A172 (cell line): Measurements from ENCODE around the gene GNLY. TPM values are rescaled to one million over a fixed set of nuclear protein-coding genes. Genes with fewer than 3 reads are reported as not detected.
"Not testable (repeated sequence)": the region's sequence is repeated elsewhere in the genome, so short reads cannot be mapped to it uniquely, and the experiment has no call there.

Source experiments
- DNase-seq: peaks from one replicate; pipeline ENCODE4 v3.0.0-alpha.2; 2015; ENCODE audit warnings: low spot score
- total RNA-seq: library from RNA; depleted of rRNA; stranded (reverse); fragments of >200 nt; shearing (Covaris generic); gene quantifications from 2 replicates; pipeline ENCODE4 v1.2.3, GENCODE V29; 2014

Gene GNLY
- total RNA-seq, 1 experiment from 2014 or later = not detected

DNA sequence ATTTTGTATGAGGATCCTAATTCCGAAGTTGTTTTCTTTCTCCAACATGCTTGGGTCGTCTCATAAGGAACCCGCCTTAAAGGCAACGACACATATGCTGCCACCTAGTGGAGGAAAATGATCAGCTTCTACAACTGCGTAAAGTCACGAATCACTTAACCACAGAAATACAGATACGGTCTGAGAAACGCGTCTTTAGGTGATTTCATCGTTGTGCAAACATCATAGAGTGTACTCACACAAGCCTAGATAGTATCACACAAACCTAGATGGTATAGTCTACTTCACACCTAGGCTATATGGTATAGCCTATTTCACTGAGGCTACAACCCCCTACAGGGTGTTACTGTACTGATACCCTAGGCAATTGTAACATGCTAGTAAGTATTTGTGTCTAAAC, 13.1 kb downstream of the GNLY start:
- peak; percentile 81 for DNase-seq

DNA sequence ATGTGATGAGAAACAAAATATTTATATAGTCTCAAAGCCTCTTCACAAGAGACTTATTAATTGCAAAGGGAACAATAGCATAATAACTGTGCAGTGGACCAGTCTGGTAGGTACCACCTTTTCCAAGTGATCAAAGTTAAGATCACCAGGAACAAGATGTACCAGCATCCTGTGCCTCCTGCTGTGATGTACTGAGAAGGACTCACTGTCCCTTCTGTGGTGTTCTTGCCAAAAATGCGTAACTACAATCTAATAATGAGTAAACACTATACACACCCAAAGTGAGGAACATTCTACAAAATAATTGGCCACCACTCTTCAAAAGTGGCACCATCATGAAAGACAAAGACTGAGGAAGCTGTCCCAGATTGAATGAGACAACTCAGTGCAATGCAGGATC, 14.5 kb downstream of the GNLY start:
- no peak for DNase-seq

DNA sequence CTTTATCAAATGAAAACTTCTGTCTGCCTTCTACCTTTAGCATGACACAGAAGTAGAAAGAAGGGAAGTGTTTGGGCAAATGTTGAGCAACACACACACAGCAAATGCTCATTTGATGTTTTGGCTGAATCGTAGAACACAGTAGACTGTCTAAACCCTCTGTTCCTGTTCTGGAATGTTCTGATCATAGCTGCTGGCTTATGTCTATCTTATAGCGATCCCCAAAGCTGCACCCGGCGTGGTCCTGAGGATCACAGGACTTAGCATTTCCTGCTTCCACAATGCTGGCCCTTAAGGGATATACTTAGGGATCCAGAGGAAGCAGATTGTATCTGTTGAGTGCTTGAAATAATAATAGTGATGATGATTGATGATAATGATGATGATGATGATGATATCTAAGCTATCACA, 15.2 kb downstream of the GNLY start:
- no peak for DNase-seq

DNA sequence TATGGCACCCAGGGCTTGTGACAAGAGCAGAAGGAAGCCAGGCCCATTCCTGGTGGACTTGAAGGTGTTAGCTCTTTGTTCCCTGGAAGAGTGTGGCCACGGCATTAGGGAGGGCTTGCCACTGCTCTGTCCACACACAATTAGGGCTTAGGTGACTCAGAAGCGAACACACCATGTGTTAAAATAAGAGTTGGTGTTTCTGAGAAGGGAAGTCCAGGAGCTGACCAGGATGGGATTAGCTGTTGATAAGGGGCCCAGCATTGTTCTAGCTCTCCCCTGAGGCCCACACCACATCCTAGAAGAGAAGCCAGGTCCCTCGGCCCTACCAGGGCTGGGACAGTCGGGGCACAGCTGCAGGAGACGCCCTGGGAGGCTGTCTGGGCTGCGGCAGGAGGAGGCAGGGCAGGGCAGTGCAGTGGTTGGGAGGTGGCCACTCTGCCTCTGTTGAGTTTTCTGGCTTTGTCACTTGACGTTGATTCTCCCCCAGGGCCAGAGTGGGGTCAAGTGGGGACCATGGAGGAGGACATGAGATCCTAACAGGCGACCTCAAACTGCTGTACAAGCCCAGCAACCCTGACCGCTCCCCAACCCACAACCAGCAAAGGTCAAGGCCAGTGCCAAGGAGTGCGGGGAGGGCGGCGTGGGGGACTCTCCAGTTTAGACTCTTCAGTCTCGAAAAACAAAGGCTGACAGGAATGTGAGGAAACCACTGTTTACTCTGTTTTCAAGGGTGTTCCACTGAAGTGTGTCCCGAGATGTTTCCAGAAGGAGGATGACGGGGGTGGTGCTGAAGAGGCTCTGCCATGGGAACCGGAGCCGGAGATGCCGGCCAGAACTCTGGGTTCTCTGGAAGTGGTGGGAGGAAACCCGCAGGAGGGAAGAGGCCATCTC, 16.8 kb downstream of the GNLY start:
- no peak for DNase-seq

DNA sequence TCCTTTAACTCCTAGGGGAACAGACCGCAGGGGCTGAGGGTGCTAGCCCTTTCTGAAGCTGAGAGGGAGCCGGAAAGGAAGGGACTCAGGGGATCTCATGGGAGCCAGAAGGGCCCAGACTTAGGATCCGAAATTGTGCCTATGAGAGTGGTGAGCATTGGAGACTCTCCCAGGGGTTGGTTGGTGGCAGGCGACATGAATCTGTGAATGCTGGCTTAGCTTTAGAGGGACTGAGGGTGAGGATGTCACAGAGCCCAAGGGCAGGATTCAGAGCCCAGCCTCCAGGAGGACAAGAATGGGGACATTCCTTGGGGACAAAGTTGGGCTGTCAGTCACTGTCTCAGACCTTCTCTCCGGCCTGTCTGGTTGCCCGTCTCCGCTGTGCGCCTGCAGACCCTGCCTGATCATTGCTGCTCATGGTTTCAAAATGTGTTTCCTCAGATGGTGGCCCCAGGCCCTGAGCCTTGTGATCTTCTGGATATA, 17.5 kb downstream of the GNLY start:
- no peak for DNase-seq

DNA sequence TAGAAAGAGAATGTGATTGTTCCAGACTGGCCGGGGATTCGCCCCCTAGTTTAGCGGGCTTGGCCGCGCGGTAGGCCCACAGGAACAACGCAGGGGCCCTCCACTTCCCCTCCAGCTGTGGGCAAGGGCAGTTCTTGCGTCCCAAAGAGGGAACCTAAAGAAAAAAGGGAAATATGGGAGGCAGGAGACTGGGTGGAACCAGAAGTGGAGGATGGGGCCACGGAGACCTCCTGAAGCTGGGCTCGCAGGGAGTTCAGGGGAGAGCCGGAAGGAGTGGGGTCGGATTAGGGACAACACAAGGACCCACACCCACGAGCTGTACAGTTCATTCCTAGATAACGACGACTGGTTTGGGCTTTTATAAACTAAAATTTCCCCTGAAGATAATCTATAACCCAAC, 18.2 kb downstream of the GNLY start:
- no peak for DNase-seq

DNA sequence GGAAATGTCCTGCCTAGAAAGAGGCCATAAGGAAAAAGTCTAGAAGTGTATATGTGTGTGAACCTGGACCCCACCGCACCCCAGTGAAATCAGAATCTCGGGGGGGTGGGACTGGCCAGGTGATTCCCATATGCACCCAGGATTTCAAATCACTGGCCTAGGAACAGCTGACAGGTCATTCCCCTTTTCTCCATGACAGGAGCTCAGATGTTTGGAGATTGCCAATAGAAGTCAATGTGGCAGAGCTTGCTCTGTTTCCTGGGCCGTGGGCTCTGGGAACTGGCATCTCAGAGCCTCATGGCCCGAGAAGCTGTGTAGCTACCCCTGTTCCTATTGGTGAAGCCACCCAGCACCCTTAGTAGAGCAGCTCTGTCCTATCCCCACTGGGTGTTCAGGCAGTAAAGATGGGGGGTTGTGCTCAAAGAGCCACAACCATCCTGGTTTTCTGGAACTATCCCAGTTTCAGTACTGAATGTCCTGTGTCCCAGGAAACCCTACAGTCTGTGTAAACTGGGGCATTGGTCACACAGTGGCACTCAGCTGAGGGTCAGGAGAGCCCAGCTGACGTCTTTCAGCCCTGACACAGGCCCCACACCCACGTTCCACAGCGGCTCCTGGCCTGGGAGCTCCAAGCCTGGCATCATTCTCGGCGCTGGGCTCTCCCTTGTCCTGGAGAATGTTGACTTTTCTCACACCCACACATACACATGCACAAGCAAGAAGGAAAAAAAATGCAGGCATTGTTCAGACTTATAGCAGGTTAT, 18.9 kb downstream of the GNLY start:
- DNase-seq = no peak

DNA sequence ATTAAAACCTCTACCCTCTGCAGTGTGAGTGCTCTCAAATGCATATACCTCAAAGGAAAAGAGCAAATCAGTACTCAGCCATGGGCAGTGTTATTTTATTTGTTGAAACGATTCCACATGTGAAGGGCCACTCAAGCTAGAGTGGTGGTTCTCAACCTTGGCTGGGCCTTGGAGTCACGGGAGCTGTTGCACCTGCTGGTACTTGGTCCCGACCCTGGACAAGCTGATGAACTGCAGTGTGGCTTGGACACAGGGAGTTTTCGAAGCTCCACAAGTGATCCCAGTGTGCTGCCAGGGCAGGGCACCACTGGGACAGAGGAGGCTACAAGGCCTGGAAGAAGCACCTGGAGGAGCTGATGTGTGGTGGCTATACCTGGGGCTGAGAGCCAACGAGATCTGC, 19.7 kb downstream of the GNLY start:
- no peak for DNase-seq

DNA sequence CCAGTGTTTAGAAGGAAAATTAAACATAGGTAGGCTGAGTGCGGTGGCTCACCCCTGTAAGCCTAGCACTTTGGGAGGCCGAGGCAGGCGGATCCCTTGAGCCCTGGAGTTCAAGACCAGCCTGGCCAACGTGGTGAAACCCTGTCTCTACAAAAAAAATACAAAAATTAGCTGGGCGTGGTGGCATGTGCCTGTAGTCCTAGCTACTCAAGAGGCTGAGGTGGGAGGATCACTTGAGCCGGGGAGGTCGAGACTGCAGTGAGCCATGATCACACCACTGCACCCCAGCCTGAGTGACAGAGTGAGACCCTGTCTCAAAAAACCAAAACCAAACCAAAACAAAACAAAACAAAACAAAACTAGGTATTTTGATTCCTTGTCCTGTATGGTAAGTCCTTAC, 20.3 kb downstream of the GNLY start:
- not testable (repeated sequence) for DNase-seq

DNA sequence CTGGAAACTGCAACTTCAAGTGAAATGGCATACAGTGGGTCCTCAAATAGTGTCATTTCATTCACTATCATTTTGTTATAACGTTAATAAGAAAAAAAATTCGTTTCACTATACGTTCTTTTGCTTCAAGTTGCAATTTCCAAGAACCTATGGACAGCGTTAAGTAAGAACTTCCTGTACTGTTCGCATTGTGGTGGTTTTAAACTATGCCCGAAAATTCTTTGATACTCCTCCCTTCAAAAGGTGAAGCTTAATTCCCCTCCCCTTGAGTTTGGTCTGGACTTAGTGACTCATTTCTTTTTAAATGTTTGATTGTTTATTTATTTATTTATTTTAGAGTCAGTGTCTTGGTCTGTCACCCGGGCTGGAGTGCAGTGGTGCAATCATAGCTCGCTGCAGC, 20.7 kb downstream of the GNLY start:
- DNase-seq = no peak

DNA sequence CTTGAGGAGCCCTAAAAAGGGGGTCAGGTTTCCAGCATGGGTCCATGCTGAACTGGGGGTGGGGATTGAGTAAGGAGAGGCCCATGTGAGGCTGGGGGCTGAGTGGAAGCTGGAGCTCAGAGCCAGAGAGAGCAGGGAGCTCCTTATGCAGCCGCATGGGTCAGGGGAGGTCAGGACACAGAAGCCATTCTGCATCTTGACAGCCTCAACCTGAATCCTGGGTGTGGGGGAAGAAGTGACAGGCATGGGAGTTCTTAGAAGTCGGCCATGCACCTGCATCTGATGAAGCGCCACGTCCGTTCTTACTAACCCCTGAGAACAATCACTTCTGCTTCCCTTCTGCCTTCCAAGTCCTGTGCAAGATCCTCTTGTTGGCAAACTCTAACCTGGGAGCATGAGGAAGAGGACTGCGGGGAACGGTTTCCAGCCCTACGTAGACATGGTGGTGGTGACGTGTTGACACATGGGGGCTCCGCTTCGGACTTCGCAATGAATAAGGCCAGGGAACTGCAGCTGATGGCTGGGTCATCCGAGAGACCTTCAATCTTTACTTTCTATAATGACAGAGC, 22.3 kb downstream of the GNLY start:
- no peak for DNase-seq

DNA sequence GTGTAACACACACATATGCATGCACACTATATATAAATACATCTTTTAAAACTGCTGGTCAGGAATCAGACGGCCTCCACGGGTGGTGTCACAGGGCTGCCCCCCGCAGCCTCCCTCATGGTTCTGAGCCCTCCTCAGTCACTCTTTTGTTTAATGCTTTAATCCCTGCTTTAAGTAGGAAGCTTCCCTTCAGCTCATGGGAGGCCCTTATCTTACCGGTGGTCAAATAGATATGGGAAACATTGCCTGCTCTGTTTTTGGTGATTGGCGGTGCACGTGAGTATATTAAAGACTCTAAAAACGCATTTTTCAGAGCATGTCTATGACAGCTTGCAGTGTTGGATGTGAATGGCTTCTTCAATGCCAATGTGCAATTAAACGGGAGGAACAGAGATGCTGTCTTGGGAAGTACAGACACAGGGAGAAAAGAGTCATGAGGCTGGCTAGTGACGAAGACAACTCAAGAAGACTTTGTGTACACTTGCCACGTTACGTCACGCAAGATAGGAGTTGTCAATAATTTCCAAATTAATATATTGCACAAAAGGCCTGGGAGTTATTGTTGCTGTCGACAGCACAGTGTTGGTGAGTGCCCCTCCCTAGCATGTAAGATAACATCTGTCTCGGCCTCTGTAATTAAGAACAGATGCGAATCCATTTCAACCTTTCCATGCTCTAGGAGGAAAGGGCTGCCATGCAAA, 23.3 kb downstream of the GNLY start:
- DNase-seq = no peak

DNA sequence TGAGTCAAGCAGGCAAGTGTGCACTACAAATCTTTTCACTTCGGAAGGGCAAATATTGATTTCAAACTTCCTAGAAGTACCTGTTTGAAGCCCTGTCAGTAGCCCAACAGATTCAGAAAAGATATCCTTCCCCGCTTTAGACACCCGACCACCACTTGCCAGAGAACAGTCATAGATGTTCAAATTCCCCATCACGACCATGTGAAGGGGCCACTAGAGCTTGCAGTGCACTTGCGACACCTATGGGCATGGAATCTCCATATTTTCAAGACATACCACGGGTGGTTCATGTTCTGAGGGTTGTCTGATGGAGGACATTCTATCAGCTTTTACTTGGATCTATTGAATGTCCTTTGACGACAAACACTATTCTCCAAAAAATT, 23.8 kb downstream of the GNLY start:
- DNase-seq = no peak

DNA sequence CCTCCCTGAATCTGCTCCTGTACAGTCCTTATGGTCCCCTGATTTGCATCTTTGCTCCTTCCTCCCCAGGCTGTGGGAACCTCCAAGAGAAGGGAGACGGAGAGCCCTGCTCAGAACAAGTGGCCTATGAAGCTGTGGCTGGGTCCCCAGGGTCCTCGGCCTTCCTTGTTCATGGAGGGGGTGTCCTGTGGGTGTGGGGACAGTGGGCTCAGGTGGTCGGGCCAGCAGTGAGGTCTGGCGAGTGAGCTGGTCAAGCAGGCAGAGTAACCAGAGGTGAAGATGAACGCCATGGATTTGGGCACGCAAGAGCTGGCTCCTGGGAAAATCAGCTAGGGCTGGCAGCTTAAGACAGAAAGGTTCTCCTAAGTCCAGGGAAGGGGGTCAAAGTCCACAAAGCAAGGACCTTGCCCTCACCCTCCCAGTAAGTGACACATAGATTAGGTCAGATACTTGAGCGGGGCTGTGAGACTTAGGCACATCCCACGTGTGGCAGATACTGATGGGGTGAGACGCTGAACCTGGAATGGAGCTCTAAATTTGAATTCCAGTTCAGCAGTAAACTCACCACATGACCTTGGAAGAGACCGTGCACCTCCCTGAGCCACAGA, 24.8 kb downstream of the GNLY start:
- no peak for DNase-seq

DNA sequence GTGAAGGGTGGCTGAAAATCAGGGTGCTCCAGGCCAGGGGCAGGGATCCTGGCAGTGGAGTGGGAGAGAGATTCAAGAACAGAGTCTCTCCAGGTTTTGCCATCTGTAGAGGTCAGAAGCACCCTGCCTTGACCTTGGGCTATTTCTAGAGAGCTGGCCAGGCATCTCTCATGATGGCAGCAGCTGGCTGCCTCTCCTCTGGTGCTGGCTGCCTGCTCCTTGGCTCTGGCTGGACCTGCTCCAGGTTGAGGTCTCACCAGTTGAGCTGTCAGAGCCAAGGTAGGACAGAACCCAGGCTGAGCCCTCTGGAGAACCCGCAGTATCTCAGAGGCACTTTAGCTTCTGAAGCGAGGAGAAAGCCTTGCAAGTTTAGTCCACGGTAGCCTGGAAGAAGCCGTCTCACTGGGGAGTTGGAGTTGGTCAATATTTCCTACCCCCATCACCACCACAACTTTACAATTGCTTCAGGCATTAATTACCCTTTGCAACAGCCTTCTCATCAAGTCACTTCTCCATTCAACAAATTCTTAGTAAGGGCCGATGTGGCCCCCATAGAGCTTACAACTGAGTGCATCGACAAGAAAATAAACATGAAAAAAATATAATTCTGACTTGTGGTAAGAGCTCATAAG, 25.6 kb downstream of the GNLY start:
- DNase-seq = no peak

DNA sequence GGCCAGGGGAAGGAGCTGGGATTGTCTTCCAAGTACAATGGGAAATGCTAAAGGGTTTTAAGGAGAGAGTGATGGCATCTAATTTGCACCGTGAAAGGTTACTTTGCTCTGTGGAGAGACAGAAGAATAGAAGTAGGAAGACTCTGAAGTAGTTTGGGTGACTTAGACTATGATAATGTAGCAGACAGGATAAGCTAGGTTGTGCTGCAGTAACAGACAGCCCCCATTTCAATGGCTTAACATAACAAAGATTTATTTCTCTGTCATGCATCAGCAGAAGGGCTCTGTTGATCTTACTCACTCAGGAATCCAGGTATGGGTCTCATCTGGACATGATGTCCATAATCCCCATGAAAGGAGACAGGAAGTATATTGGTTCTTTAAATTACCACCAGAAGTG, 26.4 kb downstream of the GNLY start:
- no peak for DNase-seq

DNA sequence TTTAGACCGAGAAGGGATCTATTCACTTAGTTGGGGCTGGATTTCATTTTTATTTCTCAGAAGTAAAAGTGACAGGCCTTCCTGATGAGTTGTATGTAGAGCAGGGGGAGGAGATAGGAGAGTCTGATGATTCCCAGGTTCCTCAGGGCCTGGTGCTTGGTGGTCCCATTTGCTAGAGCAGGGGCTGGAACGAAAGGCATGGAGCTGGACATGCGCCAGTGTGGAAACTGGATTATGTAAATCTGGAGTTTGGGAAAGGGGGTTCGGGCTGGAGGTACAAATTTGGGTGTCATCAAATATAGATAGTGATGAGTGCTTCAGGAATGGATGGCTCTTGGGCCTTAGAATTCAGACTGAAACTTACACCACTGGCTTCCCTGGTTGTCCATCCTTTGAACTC, 27.5 kb downstream of the GNLY start:
- no peak for DNase-seq

DNA sequence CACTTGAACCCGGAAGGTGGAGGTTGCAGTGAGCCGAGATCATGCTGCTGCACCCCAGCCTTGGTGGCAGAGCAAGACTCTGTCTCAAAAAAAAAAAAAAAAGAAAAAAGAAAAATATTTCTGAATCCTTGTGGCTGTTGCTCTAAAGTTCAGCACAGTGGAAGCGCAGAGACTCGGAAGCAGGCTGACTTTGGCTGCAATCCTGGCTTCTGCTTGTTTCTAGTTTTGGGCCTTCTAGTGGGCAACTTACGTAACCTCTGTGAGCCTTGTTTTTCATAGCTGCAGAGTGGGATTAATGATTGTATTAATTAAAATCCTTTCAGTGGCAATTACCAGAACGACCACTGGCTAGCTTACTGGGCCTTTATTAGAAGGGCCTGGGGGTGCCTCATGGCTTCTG, 28.4 kb downstream of the GNLY start:
- no peak for DNase-seq

DNA sequence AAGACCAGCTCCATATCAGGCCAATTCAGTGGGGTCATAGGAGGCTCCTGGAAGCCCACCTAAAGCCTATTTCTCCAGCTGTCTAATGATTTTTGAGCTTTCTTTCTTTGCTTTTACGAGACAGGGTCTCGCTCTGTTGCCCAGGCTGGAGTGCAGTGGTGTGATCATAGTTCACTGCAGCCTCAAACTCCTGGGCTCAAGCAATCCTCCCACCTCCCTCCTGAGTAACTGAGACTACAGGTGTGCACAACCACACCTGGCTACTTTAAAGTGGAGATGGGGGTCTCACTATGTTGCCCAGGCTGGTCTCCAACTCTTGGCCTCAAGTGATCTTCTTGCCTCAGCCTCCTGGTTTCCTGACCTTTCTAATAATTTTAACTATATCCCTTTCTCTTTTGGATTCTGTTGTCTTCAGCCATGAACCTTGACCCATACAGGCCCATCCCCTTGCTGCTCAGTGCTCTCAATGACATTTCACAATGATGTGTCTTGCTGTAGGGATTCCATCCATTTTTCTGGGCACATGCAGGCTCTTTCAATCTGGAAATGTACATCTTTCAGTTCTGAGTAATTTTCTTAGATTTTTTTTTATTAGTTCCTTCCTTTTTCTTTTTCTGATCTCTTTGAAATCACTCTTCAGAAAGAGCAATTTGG, 29.7 kb downstream of the GNLY start:
- no peak for DNase-seq

DNA sequence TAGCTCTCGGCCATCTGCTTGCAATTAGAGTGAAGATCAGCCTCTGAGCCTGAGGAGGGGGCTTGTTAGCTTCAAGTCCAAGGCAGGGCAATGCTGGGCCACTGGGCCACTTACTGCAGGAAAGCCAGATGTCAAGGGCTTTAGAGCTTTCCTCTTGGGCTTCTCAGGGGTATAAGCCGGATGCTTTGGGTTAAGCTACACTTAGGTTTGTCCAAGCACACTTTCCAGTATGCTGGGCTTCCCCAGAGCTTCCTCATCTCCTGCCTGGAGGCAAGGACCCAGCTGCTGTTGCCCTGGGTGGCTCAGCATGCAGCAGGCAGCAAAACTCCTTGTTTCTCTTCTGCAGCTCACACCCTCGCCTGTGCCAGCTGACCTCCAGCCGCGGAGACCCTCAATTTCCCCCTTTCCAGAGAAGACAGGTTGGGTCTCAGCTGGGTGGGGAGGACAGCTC, 30.6 kb downstream of the GNLY start:
- no peak for DNase-seq

DNA sequence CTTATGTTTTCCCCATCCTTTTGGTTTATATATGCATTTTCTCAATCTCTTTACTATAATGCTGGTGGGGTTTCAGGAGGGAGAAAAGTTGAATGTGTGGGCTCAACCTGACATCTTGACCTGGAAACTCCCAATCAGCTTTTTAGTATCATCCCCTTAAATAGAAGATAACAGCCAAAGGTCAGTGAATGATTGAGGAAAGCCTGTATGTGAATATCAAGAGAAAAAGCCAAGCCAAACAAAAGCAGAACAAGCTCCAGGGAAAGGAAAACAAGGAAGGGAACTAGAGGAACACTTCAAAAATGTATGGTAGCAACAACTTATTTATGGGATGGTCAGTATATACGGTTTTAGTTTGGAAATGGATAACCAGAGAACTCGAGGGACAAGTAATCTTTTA, 31.3 kb downstream of the GNLY start:
- DNase-seq = no peak
